Lower leg skin (tissue), 4 donors: ENCODE results near the gene MED25. TPM values are rescaled to one million over a fixed set of nuclear protein-coding genes. Genes with fewer than 3 reads are reported as not detected.

Experiments used
- DNase-seq, 2 donors: peaks; one replicate each; pipeline ENCODE4 v3.0.0-alpha.2; 2019; ENCODE audit warnings: low spot score in 2 of 2
- H3K4me3 ChIP-seq: fragments of 200-600 bp; sonication (generic); 2 replicates; pipeline ENCODE4 v1.5.1; 2017; ENCODE audit warnings: mild to moderate bottlenecking, low read depth; ENCODE audit not compliant: poor library complexity, severe bottlenecking
- CTCF ChIP-seq, 3 donors: fragments of 450-650 bp; IDR thresholded peaks; one replicate each; pipeline ENCODE4 v1.5.1; 2016; ENCODE audit warnings: antibody characterized with exemption in 3 of 3, mild to moderate bottlenecking in 3 of 3, moderate library complexity in 2 of 3
- POLR2A ChIP-seq, 2 donors: fragments of 450-650 bp; IDR thresholded peaks; one replicate each; pipeline ENCODE4 v1.6.1; 2016 to 2017; ENCODE audit warnings: antibody characterized with exemption in 2 of 2, mild to moderate bottlenecking in 1 of 2, moderate library complexity in 1 of 2
- WGBS, 2 donors: methylation state at CpG; one replicate each; pipeline ENCODE4 v1.1.5; 2018; 5-methylcytosine and 5-hydroxymethylcytosine counted together
- intact Hi-C: fragments of 100-400 bp; cut with DNase I; formaldehyde crosslinking; loops from one replicate; pipeline ENCODE4 v1.15.0; 2023; ENCODE audit warnings: low total_unique reads
- total RNA-seq, 4 donors: library from RNA; depleted of rRNA; stranded (reverse); fragments of >200 nt; gene quantifications; one replicate each; pipeline ENCODE4 v1.1.0, GENCODE V29; 2016

The MED25 gene
- total RNA-seq, 4 donors from 2014 or later, result 28.9 to 43.7 (median 30.8) TPM

GRCh38 chr19:49791776-49792445, 26.2 kb upstream of the MED25 start:
- DNase-seq, result no peak
- intact Hi-C loops, result no loop called here
- no peak for TF ChIP-seq CTCF (IDR thresholded peaks at IDR 0.05)
- TF ChIP-seq POLR2A (IDR thresholded peaks at IDR 0.05), result no peak
- H3K4me3 ChIP-seq, result no peak overlapping the region
- WGBS, 2 donors, result 94 to 96% methylated on average over 9 to 21 of the region's 26 CpGs

- no peak for DNase-seq
- TF ChIP-seq POLR2A (IDR thresholded peaks at IDR 0.05) (no peak), CTCF (IDR thresholded peaks at IDR 0.05) (no peak)
- WGBS, 2 donors, result 83 to 89% methylated on average over 17 to 21 of the region's 22 CpGs
- no peak overlapping the region for H3K4me3 ChIP-seq
- intact Hi-C loops, result no loop called here
Measured at GRCh38 chr19:49792829-49793560, 25.1 kb upstream of the MED25 start.

GRCh38 chr19:49793561-49793840, 24.6 kb upstream of the MED25 start:
- TF ChIP-seq CTCF (IDR thresholded peaks at IDR 0.05) (no peak), POLR2A (IDR thresholded peaks at IDR 0.05) (no peak)
- intact Hi-C loops, result no loop called here
- H3K4me3 ChIP-seq, result no peak overlapping the region
- 88 to 93% methylated on average over 6 of the region's 6 CpGs for WGBS, 2 donors
- no peak for DNase-seq

- TF ChIP-seq POLR2A (IDR thresholded peaks at IDR 0.05) (no peak), CTCF (IDR thresholded peaks at IDR 0.05) (no peak)
- WGBS, 2 donors, result 93 to 97% methylated on average over 16 to 20 of the region's 20 CpGs
- intact Hi-C loops, result no loop called here
- H3K4me3 ChIP-seq, result no peak overlapping the region
- no peak for DNase-seq
Measured at GRCh38 chr19:49795615-49796014, 22.5 kb upstream of the MED25 start.

GRCh38 chr19:49798574-49798973, 19.5 kb upstream of the MED25 start:
- intact Hi-C loops, result no loop called here
- no peak for TF ChIP-seq POLR2A (IDR thresholded peaks at IDR 0.05)
- no peak for TF ChIP-seq CTCF (IDR thresholded peaks at IDR 0.05)
- 86 to 91% methylated on average over 11 of the region's 11 CpGs for WGBS, 2 donors
- H3K4me3 ChIP-seq, result no peak overlapping the region
- no peak for DNase-seq
